ENCODE measurements around the gene WWC1. TPM values are rescaled to one million over a fixed set of nuclear protein-coding genes. Genes with fewer than 3 reads are reported as not detected.

WWC1 gene
- total and polyA plus RNA-seq, 10 of the 15 experiments (the other 5 are each of a cell fraction or from before 2014, with no cell fraction given): 0.50 to 7.8 (median 2.5) TPM

GRCh38 chr5:168304349-168304748, 12.9 kb downstream of the WWC1 start (continued):
- no peak for TF ChIP-seq ZBTB4 (CRISPR knock-in tag; IDR thresholded peaks at IDR 0.05)
- TF ChIP-seq SREBF2 (IDR thresholded peaks at IDR 0.05; ENCODE audit: low read length): no peak
- no peak for TF ChIP-seq TCF7 (IDR thresholded peaks at IDR 0.05; ENCODE audit: borderline replicate concordance)
- TF ChIP-seq NFXL1 (IDR thresholded peaks at IDR 0.05; ENCODE audit: borderline replicate concordance): no peak
- no peak for TF ChIP-seq ZNF384 (IDR thresholded peaks at IDR 0.05; ENCODE audit: borderline replicate concordance, low read depth, low read length)

GRCh38 chr5:168305281-168305680, 13.8 kb downstream of the WWC1 start:
- POLR2A ChIA-PET: no interaction called here
- FAIRE-seq: no peak

More at GRCh38 chr5:168305281-168305680, 13.8 kb downstream of the WWC1 start:
- no peaks in the 10 kb centered on the region for H3K36me3 ChIP-seq (ENCODE audit: control insufficient read depth in 2 of 2, insufficient read depth in 2 of 2, low read length in 1 of 2)
- no peak overlapping the region for H3K4me2 ChIP-seq (ENCODE audit: control insufficient read depth, insufficient read depth)
- intact Hi-C loops (cut with micrococcal nuclease; ENCODE audit: unreplicated experiment) (no loop called here), in situ Hi-C loops (cut with MboI) (no loop called here)
- no peak overlapping the region for H2AFZ ChIP-seq (ENCODE audit: control insufficient read depth, low read depth, low read length)
- DNase-seq (ENCODE audit: low read depth, low spot score) (no peak), ATAC-seq (no peak)
- H3K79me2 ChIP-seq (ENCODE audit: control insufficient read depth, insufficient read depth, low read length): no peaks in the 10 kb centered on the region
- no peak overlapping the region for H3K4me3 ChIP-seq
- no peak overlapping the region for H3K27ac ChIP-seq (ENCODE audit: control insufficient read depth, insufficient read depth)
- ChIA-PET CTCF (no interaction called here), RAD21 (ENCODE audit: unreplicated experiment) (no interaction called here), SMC1A (ENCODE audit: uncharacterized antibody, unreplicated experiment) (interaction anchor here (0.5 kb wide), 1 partner anchor 134 kb away, joined by 3 read pairs; no protein-coding TSS in a partner anchor)
- no peak for TF ChIP-seq USF2 (IDR thresholded peaks at IDR 0.05; ENCODE audit: borderline replicate concordance, low read depth, low read length)
- TF ChIP-seq SMAD5 (IDR thresholded peaks at IDR 0.05; ENCODE audit: low read depth): no peak
- TF ChIP-seq ZBTB40 (IDR thresholded peaks at IDR 0.05; ENCODE audit: borderline replicate concordance): no peak
- no peak for TF ChIP-seq RFX5 (IDR thresholded peaks at IDR 0.05; ENCODE audit: low read depth, low read length)
- no peaks in the 10 kb centered on the region for H3K9me3 ChIP-seq (replicated peaks; ENCODE audit: control insufficient read depth, insufficient read depth, low read length)
- no peak overlapping the region for H3K9ac ChIP-seq (ENCODE audit: control insufficient read depth, insufficient read depth, low read length)
- no TSS peak for BruUV-seq (replicated peaks)
- no peaks in the 10 kb centered on the region for H3K27me3 ChIP-seq (replicated peaks in 1 of 2; ENCODE audit: control insufficient read depth in 2 of 2, insufficient read depth in 2 of 2, low read length in 1 of 2)
- H4K20me1 ChIP-seq (ENCODE audit: control insufficient read depth, insufficient read depth): no peaks in the 10 kb centered on the region
- H3K4me1 ChIP-seq (ENCODE audit: control insufficient read depth, insufficient read depth, low read length): peaks cover 3% of the 10 kb centered on the region
- 76% methylated on average over 7 of the region's 7 CpGs for WGBS (ENCODE audit: insufficient coverage, insufficient replicate concordance, low lambda C conversion rate, missing lambda C conversion rate)
